Measurements from ENCODE around the gene ZNF283.
"Not testable (repeated sequence)": the region's sequence is repeated elsewhere in the genome, so short reads cannot be mapped to it uniquely, and the experiment has no call there.

Gene ZNF283

DNA sequence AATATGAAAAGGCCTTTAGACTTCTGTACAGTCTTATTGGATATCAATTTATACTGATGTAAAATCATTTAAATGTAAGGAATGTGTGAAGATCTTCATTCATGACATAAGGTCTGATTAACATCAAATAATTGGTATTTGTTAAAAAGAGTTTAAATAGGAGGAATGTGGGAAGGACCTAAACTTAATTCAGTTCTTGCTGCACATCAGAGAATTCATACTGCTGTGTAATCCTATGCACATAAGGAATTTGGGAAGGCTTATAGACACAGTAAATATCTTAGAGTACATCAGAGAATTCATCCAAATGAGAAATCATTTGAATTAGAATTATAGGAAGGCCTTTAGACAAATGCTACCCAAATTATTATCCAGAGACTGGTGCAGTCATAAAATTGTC is 21.7 kb downstream of the ZNF283 start:
- DNase-seq, result no peak

DNA sequence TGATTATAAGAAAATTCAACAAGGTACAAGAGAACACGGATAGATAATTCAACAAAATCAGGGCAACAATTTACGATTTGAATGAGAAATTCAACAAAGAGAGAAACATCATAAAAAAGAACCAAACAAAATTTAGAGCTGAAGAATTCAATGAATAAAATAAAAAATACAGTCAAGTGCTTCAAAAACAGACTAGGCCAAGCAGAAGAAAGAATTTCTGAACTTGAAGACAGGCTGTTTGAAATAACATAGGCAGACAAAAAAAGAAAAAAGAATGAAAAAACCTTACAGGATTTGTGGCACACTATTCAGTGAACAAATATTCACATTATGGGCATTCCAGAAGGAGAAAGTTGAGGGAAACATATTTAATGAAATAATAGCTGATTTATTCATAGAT is 31.1 kb downstream of the ZNF283 start:
- DNase-seq, result no peak

DNA sequence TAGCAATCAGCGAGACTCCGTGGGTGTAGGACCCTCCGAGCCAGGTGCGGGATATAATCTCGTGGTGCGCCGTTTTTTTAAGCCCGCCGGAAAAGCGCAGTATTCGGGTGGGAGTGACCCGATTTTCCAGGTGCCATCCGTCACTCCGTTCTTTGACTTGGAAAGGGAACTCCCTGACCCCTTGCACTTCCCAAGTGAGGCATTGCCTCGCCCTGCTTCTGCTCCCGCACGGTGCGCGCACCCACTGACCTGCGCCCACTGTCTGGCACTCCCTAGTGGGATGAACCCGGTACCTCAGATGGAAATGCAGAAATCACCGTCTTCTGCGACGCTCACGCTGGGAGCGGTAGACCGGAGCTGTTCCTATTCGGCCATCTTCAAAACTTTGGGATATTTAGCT is 39.8 kb downstream of the ZNF283 start:
- not testable (repeated sequence) for DNase-seq

DNA sequence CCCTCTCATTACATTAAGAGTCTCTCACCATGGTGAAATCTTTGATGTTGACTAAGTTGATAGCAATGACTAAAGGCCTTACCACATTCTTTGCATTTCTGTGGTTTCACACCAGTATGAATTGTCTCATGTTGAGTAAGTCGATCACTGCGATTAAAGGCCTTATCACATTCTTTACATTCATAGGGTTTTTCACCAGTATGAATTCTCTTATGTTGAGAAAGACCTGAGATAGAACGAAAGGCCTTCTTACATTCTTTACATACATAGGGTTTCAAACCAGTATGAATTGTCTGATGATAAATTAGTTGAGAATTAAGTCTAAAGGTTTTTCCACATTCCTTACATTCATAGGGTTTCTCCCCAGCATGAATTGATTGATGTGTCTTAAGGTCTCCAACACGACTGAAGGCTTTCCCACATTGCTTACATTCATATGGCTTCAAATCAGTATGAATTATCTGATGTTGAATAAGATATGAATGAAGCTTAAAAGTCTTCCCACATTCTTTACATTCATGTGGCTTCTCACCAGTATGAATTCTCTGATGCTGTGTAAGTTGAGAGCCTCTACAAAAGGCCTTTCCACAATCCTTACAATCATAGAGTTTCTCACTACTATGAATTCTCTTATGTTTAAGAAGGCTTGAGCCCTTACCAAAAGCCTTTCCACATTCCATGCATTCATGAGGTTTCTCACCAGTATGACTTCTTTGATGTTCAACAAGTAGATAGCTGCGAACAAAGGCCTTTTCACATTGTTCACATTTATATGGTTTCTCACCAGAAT is 45.6 kb downstream of the ZNF283 start:
- no peak for DNase-seq

DNA sequence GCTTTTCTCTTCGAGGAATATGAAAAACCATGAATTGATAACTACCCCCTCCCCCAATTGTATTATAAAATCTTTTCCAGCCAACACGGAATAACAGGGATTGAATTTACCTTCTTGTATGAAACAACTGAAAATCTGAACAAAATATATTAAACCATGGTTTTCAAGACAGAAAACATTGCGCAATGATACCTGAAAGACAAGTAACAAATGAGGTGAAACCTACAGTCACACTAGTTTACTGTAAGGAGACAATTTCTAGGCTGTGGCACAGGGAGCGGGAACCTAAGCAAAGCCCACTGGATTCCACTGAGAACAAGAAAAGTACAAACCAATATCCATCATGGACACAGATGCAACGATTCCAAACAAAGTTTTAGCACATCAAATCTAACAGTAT is 53.4 kb downstream of the ZNF283 start:
- DNase-seq, result no peak

DNA sequence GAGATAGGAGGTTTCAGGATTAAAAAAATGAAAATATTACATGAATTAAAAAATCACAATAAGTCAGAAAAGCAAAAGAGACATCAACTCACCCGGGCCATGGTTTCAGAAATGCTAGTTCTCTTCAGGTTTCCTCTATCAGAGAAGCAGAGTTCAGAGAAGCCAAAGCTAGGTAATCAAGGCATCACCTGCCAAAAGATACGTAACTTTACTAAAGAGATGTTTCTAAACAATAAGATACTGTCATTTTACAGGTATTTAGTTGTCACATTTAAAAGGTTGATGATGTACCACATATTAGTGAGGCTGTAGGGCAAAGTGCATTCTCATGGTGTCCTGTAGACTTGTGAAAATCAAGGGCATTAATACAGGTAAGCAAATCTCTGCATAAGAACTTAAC is 56.7 kb downstream of the ZNF283 start, which contains the start of gene ZNF404:
ZNF404 (minus strand) TSS at position 101 of the 400 bp plus-strand sequence.
- DNase-seq, result no peak

DNA sequence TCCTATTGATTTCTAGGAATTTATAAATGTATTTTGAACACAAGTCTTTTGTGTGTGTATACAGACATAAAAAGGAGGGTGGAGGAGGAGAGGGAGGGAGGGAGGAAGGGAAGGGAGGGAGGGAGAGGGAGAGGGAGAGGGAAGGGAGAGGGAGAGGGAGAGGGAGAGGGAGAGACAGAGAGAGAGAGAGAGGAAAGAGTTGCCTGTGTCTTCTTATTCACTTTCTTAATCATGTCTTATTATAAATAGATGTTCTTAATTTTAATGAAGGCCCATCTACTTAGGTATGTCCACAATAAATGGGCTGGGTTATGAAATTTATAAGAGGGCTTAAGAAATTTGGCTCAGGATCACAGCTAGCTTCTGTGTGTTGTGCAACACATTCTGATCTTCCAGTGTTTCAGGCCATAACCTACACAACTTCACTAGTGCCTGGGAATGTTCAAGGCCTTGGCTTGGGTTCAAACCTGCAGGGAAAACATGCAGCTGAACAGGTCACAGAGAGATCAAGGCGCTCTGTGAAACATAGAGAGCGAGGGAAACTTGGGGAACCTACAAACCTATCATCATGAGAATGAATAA is 68.7 kb downstream of the ZNF283 start:
- no peak for DNase-seq
